ENCODE data around the gene GREB1.
"Not testable (repeated sequence)": the region's sequence is repeated elsewhere in the genome, so short reads cannot be mapped to it uniquely, and the experiment has no call there.

DNA sequence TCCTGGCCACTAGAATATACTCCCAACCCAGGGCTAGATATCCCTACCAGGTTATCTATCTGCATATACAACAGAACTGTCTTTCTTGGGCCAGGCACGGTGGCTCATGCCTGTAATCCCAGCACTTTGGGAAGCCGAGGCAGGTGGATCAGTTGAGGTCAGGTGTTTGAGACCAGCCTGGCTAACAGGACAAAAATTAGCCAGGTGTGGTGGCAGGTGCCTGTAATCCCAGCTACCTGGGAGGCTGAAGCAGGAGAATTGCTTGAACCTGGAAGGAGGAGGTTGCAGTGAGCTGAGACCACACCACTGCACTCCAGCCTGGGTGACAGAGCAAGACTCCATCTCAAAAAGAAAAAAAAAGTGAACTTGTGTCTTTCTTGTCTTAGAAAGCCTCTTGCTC is 126.6 kb downstream of the GREB1 start:
- TF ChIP-seq, protein P1, sequence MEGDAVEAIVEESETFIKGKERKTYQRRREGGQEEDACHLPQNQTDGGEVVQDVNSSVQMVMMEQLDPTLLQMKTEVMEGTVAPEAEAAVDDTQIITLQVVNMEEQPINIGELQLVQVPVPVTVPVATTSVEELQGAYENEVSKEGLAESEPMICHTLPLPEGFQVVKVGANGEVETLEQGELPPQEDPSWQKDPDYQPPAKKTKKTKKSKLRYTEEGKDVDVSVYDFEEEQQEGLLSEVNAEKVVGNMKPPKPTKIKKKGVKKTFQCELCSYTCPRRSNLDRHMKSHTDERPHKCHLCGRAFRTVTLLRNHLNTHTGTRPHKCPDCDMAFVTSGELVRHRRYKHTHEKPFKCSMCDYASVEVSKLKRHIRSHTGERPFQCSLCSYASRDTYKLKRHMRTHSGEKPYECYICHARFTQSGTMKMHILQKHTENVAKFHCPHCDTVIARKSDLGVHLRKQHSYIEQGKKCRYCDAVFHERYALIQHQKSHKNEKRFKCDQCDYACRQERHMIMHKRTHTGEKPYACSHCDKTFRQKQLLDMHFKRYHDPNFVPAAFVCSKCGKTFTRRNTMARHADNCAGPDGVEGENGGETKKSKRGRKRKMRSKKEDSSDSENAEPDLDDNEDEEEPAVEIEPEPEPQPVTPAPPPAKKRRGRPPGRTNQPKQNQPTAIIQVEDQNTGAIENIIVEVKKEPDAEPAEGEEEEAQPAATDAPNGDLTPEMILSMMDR (IDR thresholded peaks at IDR 0.05; ENCODE audit: insufficient read depth, low read length, poor library complexity, severe bottlenecking) = not testable (repeated sequence)
- TF ChIP-seq EZH2phosphoT487 (conservative IDR thresholded peaks at IDR 0.05; ENCODE audit: low read length) = not testable (repeated sequence)
